Uterus (tissue), 4 donors: ENCODE data around the gene SLC17A9. TPM values are rescaled to one million over a fixed set of nuclear protein-coding genes. Genes with fewer than 3 reads are reported as not detected.
A peak's percentile ranks its signal among the peaks of the same experiment; 100 is the strongest.

Experiments used
- DNase-seq, 2 donors: peaks; one replicate each; pipeline ENCODE4 v3.0.0-alpha.2; 2019 to 2020
- H3K27ac ChIP-seq, 2 donors: fragments of 200-600 bp; sonication (generic); 1 replicate in 1 of 2; 2 replicates in 1 of 2; pipeline ENCODE4 v1.5.1; 2016 to 2018
- H3K27me3 ChIP-seq, 2 donors: fragments of 200-600 bp; sonication (generic); one replicate each; pipeline ENCODE4 v1.5.1; 2018 to 2019; ENCODE audit warnings: control low read depth in 1 of 2
- H3K36me3 ChIP-seq, 2 donors: fragments of 200-600 bp; sonication (generic); one replicate each; pipeline ENCODE4 v1.5.1; 2019; ENCODE audit warnings: control low read depth in 1 of 2
- H3K4me1 ChIP-seq, 2 donors: fragments of 200-600 bp; sonication (generic); one replicate each; pipeline ENCODE4 v1.5.1; 2018 to 2019; ENCODE audit warnings: control low read depth in 1 of 2
- H3K4me3 ChIP-seq, 2 donors: fragments of 200-600 bp; sonication (generic); 1 replicate in 1 of 2; 2 replicates in 1 of 2; pipeline ENCODE4 v1.5.1; 2018 to 2019; ENCODE audit warnings: mild to moderate bottlenecking in 1 of 2
- H3K9me3 ChIP-seq, 2 donors: fragments of 200-600 bp; sonication (generic); one replicate each; pipeline ENCODE4 v1.5.1; 2019; ENCODE audit warnings: control low read depth in 1 of 2
- POLR2A ChIP-seq, 2 donors: fragments of 450-650 bp; IDR thresholded peaks; one replicate each; pipeline ENCODE4 v1.6.1; 2016; ENCODE audit warnings: antibody characterized with exemption in 2 of 2, mild to moderate bottlenecking in 1 of 2, moderate library complexity in 1 of 2
- intact Hi-C: fragments of 100-400 bp; cut with DNase I; formaldehyde crosslinking; loops from one replicate; pipeline ENCODE4 v1.15.1; 2023; ENCODE audit warnings: low total_unique reads
- total RNA-seq, 4 donors: library from RNA; depleted of rRNA in 3 of 4; stranded (reverse); fragments of >200 nt in 3 of 4; gene quantifications; one replicate each; pipeline versions ENCODE4 v1.1.0 to v1.2.4, GENCODE V29; 2014 to 2023
- TF ChIP-seq, protein P1 (sequence below), 4 experiments: fragments of 200-600 bp in 2 of 4; fragments of 450-650 bp in 2 of 4; sonication (generic) in 2 of 4; IDR thresholded peaks; one replicate each; pipeline ENCODE4 v1.5.1; 2016 to 2019; ENCODE audit warnings: antibody characterized with exemption in 4 of 4, mild to moderate bottlenecking in 2 of 4, moderate library complexity in 1 of 4
- donor health status: DM: yes; HTN: yes; CAD: no.

SLC17A9 gene
- total RNA-seq, 4 donors from 2014 or later, result 0.26 to 5.4 (median 1.6) TPM; not detected in 1

DNA sequence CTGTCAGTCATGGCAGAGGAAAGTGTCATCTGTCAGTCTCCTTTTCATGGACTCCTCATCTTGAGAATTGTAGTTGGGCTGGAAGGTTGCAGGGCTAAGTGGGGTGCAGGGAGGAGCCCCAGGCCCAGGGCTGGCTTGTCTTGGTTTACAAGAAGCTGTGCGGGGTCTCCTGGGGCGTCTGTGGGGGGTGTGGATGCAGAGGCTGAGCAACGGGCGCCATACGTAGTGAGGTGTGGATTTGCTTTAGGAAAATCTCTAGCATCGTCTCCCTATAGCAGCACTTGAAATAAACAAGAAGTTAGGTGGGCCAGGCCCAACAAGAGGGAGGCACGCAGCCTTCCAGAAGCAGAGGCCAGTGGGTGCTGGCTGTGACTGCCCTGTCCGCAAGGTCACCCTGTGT is 1.8 kb upstream of the SLC17A9 start:
- Histone ChIP-seq H3K4me1 (peaks cover 5 to 18% of the 10 kb centered on the region in 2 donors), H3K36me3 (no peaks in the 10 kb centered on the region), H3K27me3 (no peaks in the 10 kb centered on the region), H3K4me3 (no peak overlapping the region), H3K9me3 (no peaks in the 10 kb centered on the region), H3K27ac (no peak overlapping the region)
- TF ChIP-seq, protein P1, sequence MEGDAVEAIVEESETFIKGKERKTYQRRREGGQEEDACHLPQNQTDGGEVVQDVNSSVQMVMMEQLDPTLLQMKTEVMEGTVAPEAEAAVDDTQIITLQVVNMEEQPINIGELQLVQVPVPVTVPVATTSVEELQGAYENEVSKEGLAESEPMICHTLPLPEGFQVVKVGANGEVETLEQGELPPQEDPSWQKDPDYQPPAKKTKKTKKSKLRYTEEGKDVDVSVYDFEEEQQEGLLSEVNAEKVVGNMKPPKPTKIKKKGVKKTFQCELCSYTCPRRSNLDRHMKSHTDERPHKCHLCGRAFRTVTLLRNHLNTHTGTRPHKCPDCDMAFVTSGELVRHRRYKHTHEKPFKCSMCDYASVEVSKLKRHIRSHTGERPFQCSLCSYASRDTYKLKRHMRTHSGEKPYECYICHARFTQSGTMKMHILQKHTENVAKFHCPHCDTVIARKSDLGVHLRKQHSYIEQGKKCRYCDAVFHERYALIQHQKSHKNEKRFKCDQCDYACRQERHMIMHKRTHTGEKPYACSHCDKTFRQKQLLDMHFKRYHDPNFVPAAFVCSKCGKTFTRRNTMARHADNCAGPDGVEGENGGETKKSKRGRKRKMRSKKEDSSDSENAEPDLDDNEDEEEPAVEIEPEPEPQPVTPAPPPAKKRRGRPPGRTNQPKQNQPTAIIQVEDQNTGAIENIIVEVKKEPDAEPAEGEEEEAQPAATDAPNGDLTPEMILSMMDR (IDR thresholded peaks at IDR 0.05), result no peak
- no peak for TF ChIP-seq POLR2A (IDR thresholded peaks at IDR 0.05)
- DNase-seq, result no peak
- intact Hi-C loops, result no loop called here

DNA sequence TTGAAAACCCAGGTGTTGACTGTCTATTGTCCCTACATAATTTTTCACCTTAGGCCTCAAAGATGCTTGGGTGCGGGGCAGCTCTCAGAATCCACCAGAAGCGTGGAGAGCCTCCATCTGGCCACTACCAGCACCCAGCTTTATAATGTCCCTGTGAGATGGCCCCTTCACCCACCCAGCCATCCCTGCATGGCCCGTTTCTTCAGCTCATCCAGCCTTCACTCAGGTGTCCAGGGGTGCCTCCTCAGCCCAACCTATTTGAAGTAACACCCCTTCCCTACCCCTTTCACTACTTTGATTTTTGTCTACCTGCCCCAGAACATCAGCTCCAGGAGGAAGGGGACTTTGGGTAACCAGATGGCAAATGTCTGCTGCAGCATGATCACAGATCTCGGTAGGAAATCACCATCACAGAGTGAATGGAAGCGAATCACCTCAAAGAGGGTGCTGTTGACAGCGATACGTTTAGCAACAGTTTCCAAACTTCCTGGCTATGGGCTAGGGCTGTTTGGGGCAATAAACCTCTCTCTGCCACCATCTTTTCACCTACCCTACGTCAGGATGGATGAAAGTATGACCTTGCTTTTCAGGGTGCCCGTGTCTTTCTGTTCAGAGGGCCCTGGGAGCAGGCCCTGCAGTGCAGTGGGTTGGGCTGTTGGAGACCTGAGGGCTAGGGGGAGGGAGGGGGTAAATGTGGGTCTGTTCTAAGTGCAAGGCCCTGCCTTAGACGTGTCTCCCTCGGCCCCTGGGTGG is 1.2 kb upstream of the SLC17A9 start:
- Histone ChIP-seq H3K36me3 (no peaks in the 10 kb centered on the region), H3K9me3 (no peaks in the 10 kb centered on the region), H3K4me1 (peaks cover 5 to 18% of the 10 kb centered on the region in 2 donors), H3K4me3 (no peak overlapping the region), H3K27me3 (no peaks in the 10 kb centered on the region), H3K27ac (no peak overlapping the region)
- TF ChIP-seq, protein P1 (IDR thresholded peaks at IDR 0.05), result no peak
- TF ChIP-seq POLR2A (IDR thresholded peaks at IDR 0.05), result no peak
- DNase-seq, result no peak
- intact Hi-C loops, result no loop called here

DNA sequence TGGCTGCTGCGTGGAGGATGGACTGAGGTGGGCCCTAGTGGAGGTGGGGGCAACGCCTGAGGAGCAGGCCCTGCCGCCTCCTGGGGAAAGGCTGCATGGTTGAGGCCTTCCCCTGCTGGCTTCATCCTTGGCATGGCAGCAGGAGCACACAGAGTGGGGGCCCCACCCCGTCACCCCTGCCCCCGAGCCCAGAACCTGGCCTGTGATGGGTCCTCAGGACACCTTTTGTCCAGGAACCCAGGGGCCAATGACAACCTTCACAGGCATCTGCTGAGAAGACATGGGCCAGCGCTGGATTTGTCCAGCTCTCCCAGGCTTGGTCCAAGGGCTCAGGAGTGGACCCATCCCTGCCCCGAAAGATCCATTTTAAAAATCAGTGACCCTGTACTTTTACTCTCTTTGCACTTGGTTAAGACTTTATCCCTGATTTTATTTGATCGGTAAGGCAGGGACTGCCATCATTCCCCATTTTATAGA is 575 bp upstream of the SLC17A9 start:
- Histone ChIP-seq H3K4me3 (no peak overlapping the region), H3K9me3 (no peaks in the 10 kb centered on the region), H3K4me1 (peaks cover 5 to 18% of the 10 kb centered on the region in 2 donors), H3K27me3 (no peaks in the 10 kb centered on the region), H3K27ac (peak overlapping the region in 1 of 2 donors; percentile 83), H3K36me3 (no peaks in the 10 kb centered on the region)
- TF ChIP-seq POLR2A (IDR thresholded peaks at IDR 0.05), result no peak
- TF ChIP-seq, protein P1 (IDR thresholded peaks at IDR 0.05), result no peak
- intact Hi-C loops, result no loop called here
- no peak for DNase-seq

DNA sequence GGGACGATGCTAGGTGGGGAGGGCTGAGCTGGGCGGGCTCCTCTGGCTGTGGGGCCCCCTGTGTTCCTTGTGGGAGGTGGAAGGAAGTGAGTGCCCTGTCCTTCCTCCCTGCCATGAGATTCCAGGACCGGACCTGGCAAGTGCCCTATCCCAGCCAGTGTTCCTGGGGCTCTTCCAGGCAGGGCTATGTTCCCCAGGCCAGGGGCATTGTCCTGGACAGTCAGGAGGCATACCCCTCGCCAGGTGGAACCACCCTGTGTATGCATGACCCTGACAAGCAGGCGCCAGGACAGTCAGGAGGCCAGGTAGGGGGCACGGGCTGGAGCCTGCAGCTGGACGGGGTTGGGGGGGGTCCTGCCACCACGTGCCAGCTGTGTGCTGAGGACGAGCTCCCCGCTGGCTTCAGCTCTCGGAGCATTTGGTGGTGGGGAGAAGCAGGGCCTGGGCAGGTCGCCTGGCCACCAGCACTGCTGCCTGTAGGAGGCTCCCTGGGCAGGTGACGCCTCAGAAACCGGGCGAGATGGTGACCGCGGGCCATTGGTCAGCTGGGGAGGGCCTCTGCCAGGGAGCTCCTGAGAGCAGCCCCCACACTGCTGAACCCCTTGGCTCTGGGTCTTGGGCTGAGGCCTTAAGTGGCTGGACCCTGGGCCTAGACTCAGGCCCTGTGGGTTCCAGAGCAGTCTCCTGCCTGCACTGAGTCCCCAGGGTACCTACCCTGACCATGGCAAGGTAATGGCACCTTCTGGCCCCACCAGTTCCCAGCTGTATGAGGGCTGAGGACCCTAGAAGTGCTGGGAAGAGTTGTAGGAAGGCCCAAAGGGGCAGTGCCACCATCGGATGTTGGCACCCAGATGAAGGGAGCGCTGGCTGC is 694 bp downstream of the SLC17A9 start:
- Histone ChIP-seq H3K4me3 (peak overlapping the region; percentile 7 to 20), H3K4me1 (peaks cover 5 to 18% of the 10 kb centered on the region in 2 donors), H3K27ac (peak overlapping the region; percentile 65 to 83), H3K36me3 (no peaks in the 10 kb centered on the region), H3K9me3 (no peaks in the 10 kb centered on the region), H3K27me3 (no peaks in the 10 kb centered on the region)
- TF ChIP-seq POLR2A (IDR thresholded peaks at IDR 0.05), result no peak
- TF ChIP-seq, protein P1 (IDR thresholded peaks at IDR 0.05), result no peak
- intact Hi-C loops, result no loop called here
- no peak for DNase-seq
